Thyroid gland (tissue), 4 donors: ENCODE results near the gene IL25.
"Not testable (repeated sequence)": the region's sequence is repeated elsewhere in the genome, so short reads cannot be mapped to it uniquely, and the experiment has no call there.

Experiments used
- CTCF ChIP-seq, 6 experiments: fragments of 200-600 bp in 3 of 6; fragments of 450-650 bp in 3 of 6; sonication (generic) in 3 of 6; IDR thresholded peaks; one replicate each; pipeline ENCODE4 v1.5.1; 2016 to 2019; ENCODE audit warnings: antibody characterized with exemption in 6 of 6, mild to moderate bottlenecking in 2 of 6, inconsistent platforms in 1 of 6, moderate library complexity in 1 of 6
- POLR2A ChIP-seq, 2 donors: fragments of 450-650 bp; IDR thresholded peaks; one replicate each; pipeline ENCODE4 v1.6.1; 2017; ENCODE audit warnings: antibody characterized with exemption in 2 of 2, mild to moderate bottlenecking in 2 of 2, moderate library complexity in 1 of 2

GRCh38 chr14:23417269-23417668, 44.7 kb downstream of the IL25 start:
- not testable (repeated sequence) for TF ChIP-seq CTCF, POLR2A (IDR thresholded peaks at IDR 0.05)
